T-helper 1 cell treated with Interleukin-12 subunit alpha and Interleukin-12 subunit beta and Interleukin-4 antibody, amounts not matched to agents 30 μg/mL and 1 μg/mL, for 36 hours (primary cell): ENCODE data around the gene MRPL53.

Experiments
- H3K27ac Mint-ChIP-seq: one replicate; pipeline ENCODE4 v1.8.0; 2021; ENCODE audit warnings: mild to moderate bottlenecking, mixed read lengths
- H3K27me3 Mint-ChIP-seq: one replicate; pipeline ENCODE4 v1.8.0; 2021; ENCODE audit warnings: low read depth, mixed read lengths
- H3K36me3 Mint-ChIP-seq: one replicate; pipeline ENCODE4 v1.8.0; 2021; ENCODE audit warnings: low read depth, mixed read lengths
- H3K4me1 Mint-ChIP-seq: one replicate; pipeline ENCODE4 v1.8.0; 2021; ENCODE audit warnings: low read depth, mixed read lengths
- H3K4me3 Mint-ChIP-seq: one replicate; pipeline ENCODE4 v1.8.0; 2021; ENCODE audit warnings: mild to moderate bottlenecking, moderate library complexity, mixed read lengths
- H3K9me3 Mint-ChIP-seq: one replicate; pipeline ENCODE4 v1.8.0; 2021; ENCODE audit warnings: mixed read lengths

The MRPL53 gene

DNA sequence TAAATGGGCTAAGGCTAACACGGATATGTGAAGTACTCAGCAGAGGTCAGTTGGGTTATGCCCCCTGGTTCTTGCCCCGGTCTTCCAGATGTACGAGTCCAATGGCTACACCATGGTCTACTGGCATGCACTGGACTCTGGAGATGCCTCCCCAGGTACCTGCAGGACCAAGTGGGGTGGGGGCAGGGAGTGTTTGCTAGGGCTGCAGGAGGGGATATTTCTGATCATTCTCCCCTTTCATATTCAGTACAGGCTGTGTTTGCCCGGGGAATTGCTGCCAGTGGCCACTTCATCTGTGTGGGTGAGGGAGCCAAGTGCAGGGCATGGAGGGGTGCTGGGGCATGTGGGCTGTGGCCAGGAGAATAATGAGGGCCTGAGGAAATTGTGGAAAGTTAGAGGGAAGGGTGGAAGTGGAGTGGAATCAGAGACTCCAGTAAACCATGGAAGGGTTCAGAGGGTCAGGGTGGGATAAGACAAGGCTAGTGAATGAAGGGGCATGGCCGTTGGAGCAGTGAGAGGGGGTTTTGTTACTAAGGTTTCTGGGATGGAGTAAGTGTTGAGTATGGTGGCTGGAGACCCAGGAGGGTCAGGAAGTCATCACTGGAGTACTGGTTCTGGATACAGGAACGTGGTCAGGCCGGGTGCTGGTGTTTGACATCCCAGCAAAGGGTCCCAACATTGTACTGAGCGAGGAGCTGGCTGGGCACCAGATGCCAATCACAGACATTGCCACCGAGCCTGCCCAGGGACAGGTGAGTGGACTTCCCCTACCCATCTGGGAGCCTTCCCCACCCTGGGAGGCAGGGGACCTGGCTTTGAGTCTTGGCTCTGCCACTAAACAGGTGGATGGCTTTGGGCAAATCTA is 49.0 kb downstream of the MRPL53 start:
- Mint-ChIP-seq H3K27ac (peak overlapping the region; percentile 99), H3K9me3 (no peaks in the 10 kb centered on the region), H3K4me1 (peaks cover 31% of the 10 kb centered on the region), H3K4me3 (peak overlapping the region; percentile 99), H3K36me3 (peaks cover 12% of the 10 kb centered on the region), H3K27me3 (peaks cover 4% of the 10 kb centered on the region)
